ENCODE data around the gene MILR1.

The MILR1 gene

GRCh38 chr17:64502809-64503208 lies 53.9 kb downstream of the MILR1 start:
- no peak for DNase-seq (ENCODE audit: low read depth in 2 of 3, low spot score in 2 of 3)

DNA sequence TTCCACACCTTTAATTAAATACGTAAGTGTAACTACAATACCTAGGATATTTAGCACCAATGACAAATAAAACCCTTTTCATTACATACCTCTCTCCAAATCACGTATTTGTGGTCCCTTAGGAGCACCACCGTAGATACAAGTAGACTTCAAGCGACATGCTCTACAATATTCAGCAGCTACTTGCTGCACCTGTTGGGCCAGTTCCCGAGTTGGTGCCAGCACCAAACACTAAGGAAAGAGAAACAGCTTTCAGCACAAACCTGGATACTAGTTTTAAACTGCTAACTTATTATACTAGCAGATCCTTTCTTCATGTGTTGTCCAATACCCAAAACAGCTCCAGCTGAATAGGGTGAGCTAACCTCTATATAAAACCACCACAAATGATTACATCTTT lies 54.4 kb downstream of the MILR1 start:
- no peak for DNase-seq (ENCODE audit: low read depth in 2 of 3, low spot score in 2 of 3)

DNA sequence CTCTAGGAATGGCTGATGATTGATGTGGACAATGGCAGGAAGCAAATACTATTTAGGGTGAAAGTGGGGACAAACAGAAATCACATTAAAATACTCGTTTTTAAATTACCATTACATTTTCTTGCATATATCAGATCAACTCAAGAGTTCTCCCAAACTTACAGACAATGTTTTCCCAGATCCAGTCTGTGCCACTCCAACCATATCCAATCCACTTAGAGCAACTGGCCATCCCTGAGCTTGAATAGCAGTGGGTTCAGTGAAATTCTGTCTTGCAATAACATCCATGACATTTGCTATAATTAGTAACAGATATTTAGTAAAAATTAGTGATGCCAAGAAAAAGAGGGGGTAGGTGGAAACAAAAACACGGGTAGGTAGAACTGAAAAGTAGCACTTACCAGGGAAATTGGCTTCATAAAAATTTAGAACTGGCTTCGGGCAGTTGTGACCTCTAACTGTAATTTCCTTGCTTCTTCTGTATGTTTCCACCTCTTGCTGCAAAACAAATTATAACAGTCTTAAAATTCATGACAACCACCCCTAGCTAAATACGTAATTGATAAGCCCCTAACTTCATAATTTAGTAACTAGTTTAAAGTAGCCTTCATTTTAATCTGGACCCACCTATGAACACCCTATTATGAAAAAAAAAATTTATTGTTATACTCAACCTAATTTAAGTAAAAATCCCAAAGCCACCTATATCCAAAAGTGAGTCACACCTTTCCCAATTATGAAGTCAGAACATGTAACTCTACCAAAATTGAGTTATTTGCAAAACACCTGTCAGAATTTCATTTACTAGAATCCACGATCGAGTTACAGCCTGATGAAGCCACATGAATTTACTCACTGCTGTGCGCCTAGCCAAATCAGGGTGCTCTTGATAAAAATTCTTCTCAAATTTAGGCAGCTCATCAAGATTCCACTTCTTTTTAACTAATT lies 55.2 kb downstream of the MILR1 start:
- DNase-seq (ENCODE audit: low read depth in 2 of 3, low spot score in 2 of 3): no peak

DNA sequence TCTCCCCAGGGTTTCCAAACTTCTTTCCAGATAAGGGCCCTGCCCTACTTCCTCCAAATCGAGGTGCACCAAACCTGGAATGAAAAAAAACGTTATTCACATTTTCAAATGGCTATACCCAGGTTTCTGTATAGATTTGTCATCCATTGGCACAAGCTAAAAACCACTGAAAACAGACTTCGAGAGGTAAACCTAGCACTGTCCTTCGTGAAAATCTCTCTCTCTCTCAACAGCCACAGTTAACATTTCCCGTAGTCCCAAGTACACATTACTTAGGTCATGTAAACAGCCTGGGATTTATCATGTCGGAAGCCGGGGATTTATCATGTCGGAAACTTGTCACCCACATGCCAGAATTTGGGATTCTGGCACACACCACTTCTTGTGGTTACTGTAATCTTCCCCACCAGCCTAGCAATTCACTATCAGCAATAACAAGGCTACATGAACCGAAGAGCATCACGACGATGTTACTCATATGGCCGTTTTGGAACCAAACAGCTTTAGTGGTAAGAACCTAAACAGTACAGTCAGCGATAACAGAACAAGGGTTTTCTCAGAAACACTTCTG lies 55.9 kb downstream of the MILR1 start:
- no peak for DNase-seq (ENCODE audit: low read depth in 2 of 3, low spot score in 2 of 3)

DNA sequence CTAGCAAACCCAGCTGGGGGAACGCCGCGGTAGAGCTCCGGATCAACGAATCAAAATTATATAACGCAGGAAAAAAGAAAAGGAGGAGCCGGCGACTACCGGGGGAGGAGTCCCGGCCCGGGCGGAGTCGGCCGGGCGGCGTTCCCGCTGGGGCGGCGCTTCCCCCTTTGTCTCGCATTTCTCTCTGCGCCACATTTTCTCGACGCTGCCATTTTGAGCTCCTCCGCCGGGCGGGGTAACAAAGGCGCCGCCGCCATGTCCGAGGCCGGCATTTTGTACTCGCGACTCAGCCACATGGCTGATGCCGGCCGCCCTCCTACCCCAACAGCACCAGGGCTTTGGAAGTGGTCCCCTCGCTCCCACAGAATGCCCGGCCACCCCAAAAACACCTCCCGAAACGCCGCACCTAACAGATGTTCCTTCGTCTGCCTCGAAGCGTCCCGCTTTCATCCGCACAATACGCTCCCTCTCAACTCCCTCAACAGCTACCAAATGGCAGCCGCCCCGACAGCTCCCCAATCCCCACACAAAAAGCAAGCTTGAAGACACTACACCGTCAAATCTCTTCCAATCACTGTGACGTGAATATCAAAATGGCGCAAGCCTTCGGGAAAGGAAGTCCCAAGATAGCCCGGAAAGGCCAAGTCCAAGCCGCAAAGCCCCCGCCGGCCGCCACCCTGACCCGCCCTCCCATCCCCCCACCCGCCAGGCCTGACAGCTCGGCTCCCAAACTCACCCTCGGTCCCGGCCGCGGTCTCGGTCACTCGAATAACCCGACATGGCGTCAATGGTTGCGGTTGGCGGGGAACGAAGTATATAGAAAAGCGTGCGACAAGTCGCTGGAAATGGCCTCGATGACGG lies 56.7 kb downstream of the MILR1 start:
- peak; percentile 52 to 68 (median 59) for DNase-seq (ENCODE audit: low read depth in 2 of 3, low spot score in 2 of 3)

DNA sequence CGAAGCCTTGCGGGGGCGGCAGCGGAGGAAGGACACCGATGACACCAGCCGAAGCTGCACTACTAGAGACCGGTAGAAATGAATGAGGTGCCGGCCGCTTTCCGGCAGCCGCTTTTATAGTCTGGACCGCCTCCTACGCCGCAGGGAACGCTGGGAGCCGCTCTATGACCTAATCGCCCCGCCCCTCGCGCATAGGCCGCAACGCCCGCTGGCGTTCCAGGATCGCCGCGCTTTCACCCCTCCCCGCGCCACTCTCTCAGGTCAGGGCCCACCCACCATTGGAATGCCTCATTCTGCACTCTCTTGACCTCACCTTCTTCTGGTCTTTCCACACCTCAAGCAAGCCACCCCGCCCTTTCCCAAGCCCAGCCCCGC lies 57.3 kb downstream of the MILR1 start, which contains the start of gene DDX5:
DDX5 (minus strand) TSS at position 89 of the 375 bp plus-strand sequence. CDS start 170 bp downstream, outside the sequence.
- DNase-seq (ENCODE audit: low read depth in 2 of 3, low spot score in 2 of 3): peak; percentile 94 to 98 (median 95)

DNA sequence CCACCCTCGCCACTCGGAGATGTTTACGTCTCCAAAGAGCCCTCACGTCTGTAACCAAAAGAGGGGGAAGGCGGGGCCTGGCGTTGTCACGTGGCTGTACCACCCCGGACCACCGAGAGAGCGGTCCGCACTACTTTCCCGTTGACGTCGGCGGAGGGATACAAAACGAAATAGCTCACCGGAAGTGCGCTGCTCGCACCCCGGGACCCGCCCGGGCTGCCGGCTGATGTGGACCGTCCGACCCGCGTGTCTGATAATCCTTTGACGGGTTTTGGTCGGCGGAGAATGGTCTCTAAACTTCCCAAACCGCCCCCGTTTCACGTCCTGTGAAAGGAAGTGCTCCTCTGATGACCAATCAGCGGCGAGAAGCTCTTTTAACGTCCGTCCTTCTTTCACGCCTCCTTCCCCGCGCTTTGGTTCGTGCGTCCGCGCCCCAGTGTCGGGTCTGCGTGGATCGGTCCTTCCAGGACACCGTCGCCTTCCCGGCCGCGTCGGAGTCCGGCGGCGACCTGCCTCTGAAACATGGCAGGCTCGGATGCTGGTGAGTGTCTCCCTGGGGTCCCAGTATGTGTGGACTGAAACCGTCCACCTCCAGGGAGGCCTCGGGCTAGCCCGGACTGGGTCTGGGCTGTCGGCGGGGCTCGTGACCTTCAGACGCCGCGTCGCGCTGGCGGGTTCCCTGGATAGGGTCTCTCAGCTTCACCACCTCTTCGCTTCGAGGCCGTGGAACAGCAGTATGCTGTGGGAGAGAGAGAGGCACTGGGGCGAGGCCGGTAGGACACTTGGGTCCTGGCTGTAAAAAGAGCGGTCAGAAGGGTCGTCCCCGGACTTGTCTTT lies 57.9 kb downstream of the MILR1 start, which contains the start of gene CEP95:
CEP95 (plus strand) TSS at position 402 of the 837 bp plus-strand sequence; CDS start at position 523, 121 bp downstream.
- DNase-seq (ENCODE audit: low read depth in 2 of 3, low spot score in 2 of 3): peak; percentile 85 to 95 (median 88)

DNA sequence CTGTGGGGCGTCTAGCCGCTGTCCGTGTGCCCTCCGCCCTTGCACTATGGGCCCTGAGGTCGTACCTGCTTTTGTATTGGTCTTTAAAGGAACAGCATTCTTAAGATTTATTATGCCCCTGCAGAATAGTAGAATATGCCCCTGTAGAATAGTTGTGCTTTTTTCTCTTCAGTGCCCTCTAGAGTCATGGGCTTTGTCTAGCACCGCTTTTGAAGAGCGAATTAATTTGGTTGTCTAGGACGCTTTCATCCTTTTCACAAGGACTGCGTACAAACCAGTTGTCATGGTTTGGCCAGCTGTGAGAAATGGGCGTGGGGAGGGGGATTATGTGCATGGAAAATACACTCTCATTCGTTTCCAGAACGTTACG lies 58.5 kb downstream of the MILR1 start:
- DNase-seq (ENCODE audit: low read depth in 2 of 3, low spot score in 2 of 3): no peak

GRCh38 chr17:64508683-64509082 lies 59.8 kb downstream of the MILR1 start:
- DNase-seq (ENCODE audit: low read depth in 2 of 3, low spot score in 2 of 3): no peak

GRCh38 chr17:64509179-64509578 lies 60.3 kb downstream of the MILR1 start:
- DNase-seq (ENCODE audit: low read depth in 2 of 3, low spot score in 2 of 3): no peak

- no peak for DNase-seq (ENCODE audit: low read depth in 2 of 3, low spot score in 2 of 3)
These were observed 66.5 kb downstream of the MILR1 start for GRCh38 chr17:64515419-64515818.

GRCh38 chr17:64515829-64516228 lies 66.9 kb downstream of the MILR1 start:
- DNase-seq (ENCODE audit: low read depth in 2 of 3, low spot score in 2 of 3): no peak

All from activated CD8-positive, alpha-beta memory T cell treated with anti-CD3 and anti-CD28 coated beads for 48 hours (primary cell).